Neural cell (in vitro differentiated cells): ENCODE data around the gene TMEM119. TPM values are rescaled to one million over a fixed set of nuclear protein-coding genes. Genes with fewer than 3 reads are reported as not detected.

Experiments used
- H2AFZ ChIP-seq: fragments of 200-600, 300-800 bp; sonication (generic), shearing (Covaris generic); 2 replicates; pipeline ENCODE4 v1.6.0; 2014; ENCODE audit warnings: low read depth, mild to moderate bottlenecking, antibody characterized with exemption, low read length, moderate library complexity
- H3F3A ChIP-seq: fragments of 200-600 bp; shearing (Covaris generic); 2 replicates; pipeline ENCODE4 v1.6.1; 2016; ENCODE audit warnings: mild to moderate bottlenecking, moderate library complexity, mixed read lengths, antibody characterized with exemption, low read length; ENCODE audit not compliant: insufficient read depth, poor library complexity, severe bottlenecking
- H3K27ac ChIP-seq: fragments of 200-600, 300-800 bp; sonication (generic), shearing (Covaris generic); 2 replicates; pipeline ENCODE4 v1.5.1; 2014; ENCODE audit warnings: mild to moderate bottlenecking, low read length, moderate library complexity
- H3K27me3 ChIP-seq: fragments of 300-800, 200-600 bp; sonication (generic), shearing (Covaris generic); 2 replicates; pipeline ENCODE4 v1.6.0; 2014; ENCODE audit warnings: mild to moderate bottlenecking, low read depth, low read length, moderate library complexity; ENCODE audit not compliant: insufficient read depth
- H3K36me3 ChIP-seq: fragments of 300-800, 200-600 bp; sonication (generic), shearing (Covaris generic); 2 replicates; pipeline ENCODE4 v1.5.1; 2014; ENCODE audit warnings: mild to moderate bottlenecking, antibody characterized with exemption, low read length, moderate library complexity; ENCODE audit not compliant: insufficient read depth
- H3K4me2 ChIP-seq: fragments of 300-800, 200-600 bp; sonication (generic), shearing (Covaris generic); 2 replicates; pipeline ENCODE4 v1.6.0; 2014; ENCODE audit warnings: mild to moderate bottlenecking, low read length
- H3K4me3 ChIP-seq: fragments of 300-800, 200-600 bp; sonication (generic), shearing (Covaris generic); 2 replicates; pipeline ENCODE4 v1.5.1; 2014; ENCODE audit warnings: mild to moderate bottlenecking, low read length, moderate library complexity
- H3K79me2 ChIP-seq: fragments of 200-600 bp; shearing (Covaris generic); replicated peaks from 2 replicates; pipeline ENCODE4 v1.6.0; 2014; ENCODE audit warnings: mild to moderate bottlenecking, low read length, moderate library complexity; ENCODE audit not compliant: insufficient read depth
- H3K9ac ChIP-seq: fragments of 300-800, 200-600 bp; sonication (generic), shearing (Covaris generic); 2 replicates; pipeline ENCODE4 v1.6.1; 2016; ENCODE audit warnings: mild to moderate bottlenecking, low read length, mixed read lengths
- H3K9me2 ChIP-seq: fragments of 200-600 bp; shearing (Covaris generic); 2 replicates; pipeline ENCODE4 v1.6.1; 2016; ENCODE audit warnings: mild to moderate bottlenecking, low read length, mixed read lengths; ENCODE audit not compliant: insufficient read depth
- H3K9me3 ChIP-seq: fragments of 200-600, 300-800 bp; sonication (generic), shearing (Covaris generic); 2 replicates; pipeline ENCODE4 v1.6.1; 2016; ENCODE audit warnings: mild to moderate bottlenecking, mixed run types, low read length, moderate library complexity, mixed read lengths
- H4K20me1 ChIP-seq: fragments of 200-600 bp; shearing (Covaris generic); 2 replicates; pipeline ENCODE4 v1.6.1; 2016; ENCODE audit warnings: mild to moderate bottlenecking, mixed run types; ENCODE audit not compliant: insufficient read depth
- CTCF ChIP-seq: fragments of 450-650 bp; IDR thresholded peaks from 2 replicates; pipeline ENCODE4 v1.5.1; 2014; ENCODE audit warnings: antibody characterized with exemption, mild to moderate bottlenecking, moderate library complexity; ENCODE audit not compliant: poor library complexity, severe bottlenecking
- EP300 ChIP-seq: fragments of 450-650 bp; conservative IDR thresholded peaks from 2 replicates; pipeline ENCODE4 v1.6.1; 2014; ENCODE audit warnings: antibody characterized with exemption, mild to moderate bottlenecking, moderate library complexity; ENCODE audit not compliant: poor library complexity, severe bottlenecking
- EZH2 ChIP-seq: fragments of 200-600, 300-800 bp; shearing (Covaris generic), sonication (generic); IDR thresholded peaks from 2 replicates; pipeline ENCODE4 v1.6.1; 2014; ENCODE audit warnings: antibody characterized with exemption, low read length, borderline replicate concordance, mild to moderate bottlenecking; ENCODE audit not compliant: insufficient read depth, poor library complexity, severe bottlenecking
- MXI1 ChIP-seq: fragments of 450-650 bp; conservative IDR thresholded peaks from 2 replicates; pipeline ENCODE4 v1.6.1; 2014; ENCODE audit warnings: antibody characterized with exemption, mild to moderate bottlenecking; ENCODE audit not compliant: poor library complexity, severe bottlenecking
- POLR2AphosphoS5 ChIP-seq: IDR thresholded peaks from 2 replicates; pipeline ENCODE4 v1.6.1; 2012
- RAD21 ChIP-seq: fragments of 450-650 bp; conservative IDR thresholded peaks from 2 replicates; pipeline ENCODE4 v1.6.1; 2014; ENCODE audit warnings: antibody characterized with exemption, mild to moderate bottlenecking, moderate library complexity
- SMC3 ChIP-seq: fragments of 450-650 bp; conservative IDR thresholded peaks from 2 replicates; pipeline ENCODE4 v1.6.1; 2014; ENCODE audit warnings: antibody characterized with exemption, mild to moderate bottlenecking, moderate library complexity; ENCODE audit not compliant: poor library complexity
- TAF1 ChIP-seq: IDR thresholded peaks from 2 replicates; pipeline ENCODE4 v1.6.1; 2012; ENCODE audit warnings: low read depth
- polyA plus RNA-seq: library from polyadenylated mRNA; depleted of rRNA; stranded (reverse); fragments of >200 nt; gene quantifications from 2 replicates; pipeline ENCODE4 v1.2.3, GENCODE V29; 2014
- TF ChIP-seq, protein P1 (sequence below): IDR thresholded peaks from 2 replicates; pipeline ENCODE4 v1.6.1; 2012; ENCODE audit warnings: borderline replicate concordance

TMEM119 gene
- polyA plus RNA-seq, 1 donor from 2014 or later: not detected

- Histone ChIP-seq H2AFZ (no peak overlapping the region), H3K9me3 (no peaks in the 10 kb centered on the region), H3K9me2 (no peaks in the 10 kb centered on the region), H3K79me2 (no peaks in the 10 kb centered on the region), H3K27me3 (no peaks in the 10 kb centered on the region), H3K36me3 (no peaks in the 10 kb centered on the region), H3K27ac (no peak overlapping the region), H3K9ac (no peak overlapping the region), H3K4me3 (no peak overlapping the region), H3F3A (no peaks in the 10 kb centered on the region), H3K4me2 (no peak overlapping the region), H4K20me1 (no peaks in the 10 kb centered on the region)
- TF ChIP-seq TAF1 (no peak), EP300 (no peak), MXI1 (no peak), EZH2 (no peak), SMC3 (no peak), CTCF (no peak), POLR2AphosphoS5 (no peak), RAD21 (no peak)
- TF ChIP-seq, protein P1, sequence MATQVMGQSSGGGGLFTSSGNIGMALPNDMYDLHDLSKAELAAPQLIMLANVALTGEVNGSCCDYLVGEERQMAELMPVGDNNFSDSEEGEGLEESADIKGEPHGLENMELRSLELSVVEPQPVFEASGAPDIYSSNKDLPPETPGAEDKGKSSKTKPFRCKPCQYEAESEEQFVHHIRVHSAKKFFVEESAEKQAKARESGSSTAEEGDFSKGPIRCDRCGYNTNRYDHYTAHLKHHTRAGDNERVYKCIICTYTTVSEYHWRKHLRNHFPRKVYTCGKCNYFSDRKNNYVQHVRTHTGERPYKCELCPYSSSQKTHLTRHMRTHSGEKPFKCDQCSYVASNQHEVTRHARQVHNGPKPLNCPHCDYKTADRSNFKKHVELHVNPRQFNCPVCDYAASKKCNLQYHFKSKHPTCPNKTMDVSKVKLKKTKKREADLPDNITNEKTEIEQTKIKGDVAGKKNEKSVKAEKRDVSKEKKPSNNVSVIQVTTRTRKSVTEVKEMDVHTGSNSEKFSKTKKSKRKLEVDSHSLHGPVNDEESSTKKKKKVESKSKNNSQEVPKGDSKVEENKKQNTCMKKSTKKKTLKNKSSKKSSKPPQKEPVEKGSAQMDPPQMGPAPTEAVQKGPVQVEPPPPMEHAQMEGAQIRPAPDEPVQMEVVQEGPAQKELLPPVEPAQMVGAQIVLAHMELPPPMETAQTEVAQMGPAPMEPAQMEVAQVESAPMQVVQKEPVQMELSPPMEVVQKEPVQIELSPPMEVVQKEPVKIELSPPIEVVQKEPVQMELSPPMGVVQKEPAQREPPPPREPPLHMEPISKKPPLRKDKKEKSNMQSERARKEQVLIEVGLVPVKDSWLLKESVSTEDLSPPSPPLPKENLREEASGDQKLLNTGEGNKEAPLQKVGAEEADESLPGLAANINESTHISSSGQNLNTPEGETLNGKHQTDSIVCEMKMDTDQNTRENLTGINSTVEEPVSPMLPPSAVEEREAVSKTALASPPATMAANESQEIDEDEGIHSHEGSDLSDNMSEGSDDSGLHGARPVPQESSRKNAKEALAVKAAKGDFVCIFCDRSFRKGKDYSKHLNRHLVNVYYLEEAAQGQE: no peak
Observed at GRCh38 chr12:108612788-108613282, 15.0 kb upstream of the TMEM119 start.

GRCh38 chr12:108611884-108612415 lies 14.1 kb upstream of the TMEM119 start:
- Histone ChIP-seq H3K4me2 (no peak overlapping the region), H3K79me2 (no peaks in the 10 kb centered on the region), H3K27ac (no peak overlapping the region), H3K4me3 (no peak overlapping the region), H3K9me3 (no peaks in the 10 kb centered on the region), H3K27me3 (no peaks in the 10 kb centered on the region), H3K36me3 (no peaks in the 10 kb centered on the region), H3K9me2 (no peaks in the 10 kb centered on the region), H2AFZ (no peak overlapping the region), H3K9ac (no peak overlapping the region), H3F3A (no peaks in the 10 kb centered on the region), H4K20me1 (no peaks in the 10 kb centered on the region)
- TF ChIP-seq POLR2AphosphoS5 (no peak), SMC3 (no peak), TAF1 (no peak), RAD21 (no peak), EZH2 (no peak), CTCF (no peak), EP300 (no peak)
- TF ChIP-seq, protein P1: no peak
